Measurements from ENCODE around the gene CCDC85B. TPM values are rescaled to one million over a fixed set of nuclear protein-coding genes. Genes with fewer than 3 reads are reported as not detected.

CCDC85B gene
- total RNA-seq, 1 experiment from 2014 or later: 135 TPM

GRCh38 chr11:65903715-65904114, 13.2 kb downstream of the CCDC85B start:
- no peak for DNase-seq (ENCODE audit: low read depth)

GRCh38 chr11:65906602-65907001, 16.1 kb downstream of the CCDC85B start:
- peak; percentile 40 for DNase-seq (ENCODE audit: low read depth)

GRCh38 chr11:65907878-65908277, 17.4 kb downstream of the CCDC85B start:
- DNase-seq (ENCODE audit: low read depth): no peak

- peak; percentile 98 for DNase-seq (ENCODE audit: low read depth)
These were observed 21.5 kb downstream of the CCDC85B start for GRCh38 chr11:65911682-65912568.

GRCh38 chr11:65912845-65913244, 22.4 kb downstream of the CCDC85B start:
- DNase-seq (ENCODE audit: low read depth): peak; percentile 81

GRCh38 chr11:65915101-65915820, 24.8 kb downstream of the CCDC85B start:
- no peak for DNase-seq (ENCODE audit: low read depth)

- DNase-seq (ENCODE audit: low read depth): peak; percentile 99
These were observed 25.4 kb downstream of the CCDC85B start for GRCh38 chr11:65915821-65916251.

- peak; percentile 63 for DNase-seq (ENCODE audit: low read depth)
These were observed 25.9 kb downstream of the CCDC85B start for GRCh38 chr11:65916391-65916790.

GRCh38 chr11:65917077-65917433, 26.6 kb downstream of the CCDC85B start:
- peak; percentile 55 for DNase-seq (ENCODE audit: low read depth)

GRCh38 chr11:65917434-65918210, 27.1 kb downstream of the CCDC85B start:
- DNase-seq (ENCODE audit: low read depth): peak; percentile 61

- peak; percentile 41 for DNase-seq (ENCODE audit: low read depth)
These were observed 28.0 kb downstream of the CCDC85B start, which contains the start of gene C11orf68 for GRCh38 chr11:65918211-65919140. TSS of gene C11orf68 (minus strand) at chr11:65919062. CDS start at chr11:65919031, 31 bp downstream.

- peak; percentile 95 for DNase-seq (ENCODE audit: low read depth)
These were observed 28.7 kb downstream of the CCDC85B start, which contains the start of gene DRAP1 for GRCh38 chr11:65919141-65919572. TSS of gene DRAP1 (plus strand) at chr11:65919426. CDS start at chr11:65919502, 76 bp downstream.

- peak; percentile 21 for DNase-seq (ENCODE audit: low read depth)
These were observed 29.3 kb downstream of the CCDC85B start for GRCh38 chr11:65919573-65920371.

- DNase-seq (ENCODE audit: low read depth): no peak
These were observed 29.9 kb downstream of the CCDC85B start for GRCh38 chr11:65920372-65920802.

GRCh38 chr11:65921033-65921555, 30.6 kb downstream of the CCDC85B start:
- DNase-seq (ENCODE audit: low read depth): no peak

GRCh38 chr11:65921876-65922275, 31.4 kb downstream of the CCDC85B start:
- DNase-seq (ENCODE audit: low read depth): no peak

GRCh38 chr11:65922565-65922964, 32.1 kb downstream of the CCDC85B start:
- DNase-seq (ENCODE audit: low read depth): no peak

GRCh38 chr11:65925397-65925796, 34.9 kb downstream of the CCDC85B start:
- DNase-seq (ENCODE audit: low read depth): no peak

- no peak for DNase-seq (ENCODE audit: low read depth)
These were observed 37.5 kb downstream of the CCDC85B start for GRCh38 chr11:65927904-65928397.

All from HT1080 (cell line).